HFFc6 (cell line): Measurements from ENCODE around the gene PSMD9. TPM values are rescaled to one million over a fixed set of nuclear protein-coding genes. Genes with fewer than 3 reads are reported as not detected.

ENCODE experiments used
- DNase-seq: peaks from one replicate; pipeline ENCODE4 v3.0.0-alpha.2; 2018
- H3K27ac Mint-ChIP-seq: 2 replicates; pipeline ENCODE4 v1.8.0; 2020; ENCODE audit warnings: mild to moderate bottlenecking, mixed read lengths
- H3K27me3 Mint-ChIP-seq: 2 replicates; pipeline ENCODE4 v1.8.0; 2021; ENCODE audit warnings: mild to moderate bottlenecking, moderate library complexity, mixed read lengths; ENCODE audit not compliant: insufficient read depth
- H3K36me3 Mint-ChIP-seq: 2 replicates; pipeline ENCODE4 v1.8.0; 2021; ENCODE audit warnings: low read depth, mixed read lengths
- H3K4me1 Mint-ChIP-seq: 2 replicates; pipeline ENCODE4 v1.8.0; 2020; ENCODE audit warnings: low read depth, mixed read lengths
- H3K4me3 Mint-ChIP-seq: 2 replicates; pipeline ENCODE4 v1.8.0; 2020; ENCODE audit warnings: mild to moderate bottlenecking, moderate library complexity, mixed read lengths
- H3K9me3 Mint-ChIP-seq: 2 replicates; pipeline ENCODE4 v1.8.0; 2020; ENCODE audit warnings: mild to moderate bottlenecking, mixed read lengths
- total RNA-seq, 6 experiments: library from RNA; stranded (reverse); fragmentation: NEBNext Ultra II Directional; extraction: Animal tissue kit (Norgen Biotek cat#: 25700); gene quantifications; 2 replicates in 1 of 6; 3 replicates in 5 of 6; pipeline ENCODE4 v1.2.3, GENCODE V29; 2021
- TF ChIP-seq, protein P1 (sequence below): fragments of 200-600 bp; sonication (generic); IDR thresholded peaks from 2 replicates; pipeline ENCODE4 v1.5.0; 2021; ENCODE audit warnings: antibody characterized with exemption, mild to moderate bottlenecking

Gene PSMD9
- total RNA-seq, 6 experiments from 2014 or later = 63.4 to 84.7 (median 75.1) TPM

DNA sequence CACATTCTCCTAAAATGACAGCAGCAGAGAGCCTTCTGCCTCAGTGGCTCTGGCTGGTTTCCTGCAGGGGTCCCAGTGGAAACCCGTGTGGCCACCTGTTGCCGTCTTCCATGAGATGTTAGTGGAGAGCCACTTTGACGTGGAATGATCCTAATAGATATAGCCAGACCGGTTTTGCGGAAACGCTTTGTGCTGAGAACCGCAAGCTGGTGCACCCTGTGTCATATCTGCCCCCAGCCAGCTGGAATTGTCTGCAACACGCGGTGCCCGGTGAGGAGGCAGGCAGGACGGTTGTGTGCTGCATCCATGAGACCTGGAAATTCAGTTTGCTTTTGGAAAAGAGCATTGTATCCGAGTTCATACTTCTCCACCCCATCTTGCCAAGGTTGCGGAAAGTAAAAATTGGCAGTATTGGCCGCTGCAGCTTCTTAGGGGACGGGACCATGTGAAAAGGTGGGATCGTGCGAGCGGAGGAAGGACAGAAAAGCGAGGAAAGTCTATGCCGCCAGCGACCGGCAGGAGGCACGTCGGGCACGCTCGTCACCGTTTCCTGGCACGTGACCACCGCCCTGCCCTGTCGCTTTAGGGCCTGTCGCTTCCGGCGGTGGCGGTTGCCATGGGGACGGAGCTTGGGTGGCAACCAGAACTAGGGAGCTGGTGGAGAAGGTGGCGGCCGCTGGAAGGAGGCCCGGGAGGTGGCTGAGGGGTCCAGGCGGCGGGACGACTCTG, 29.5 kb downstream of the PSMD9 start, which contains the start of gene CFAP251:
Gene CFAP251 (plus strand): TSS at position 643 of the 729 bp plus-strand sequence. CDS start 2,714 bp downstream, outside the sequence.
- no peaks in the 10 kb centered on the region for H3K9me3 Mint-ChIP-seq
- H3K27ac Mint-ChIP-seq = no peak within 1 kb of the TSS
- TF ChIP-seq, protein P1, sequence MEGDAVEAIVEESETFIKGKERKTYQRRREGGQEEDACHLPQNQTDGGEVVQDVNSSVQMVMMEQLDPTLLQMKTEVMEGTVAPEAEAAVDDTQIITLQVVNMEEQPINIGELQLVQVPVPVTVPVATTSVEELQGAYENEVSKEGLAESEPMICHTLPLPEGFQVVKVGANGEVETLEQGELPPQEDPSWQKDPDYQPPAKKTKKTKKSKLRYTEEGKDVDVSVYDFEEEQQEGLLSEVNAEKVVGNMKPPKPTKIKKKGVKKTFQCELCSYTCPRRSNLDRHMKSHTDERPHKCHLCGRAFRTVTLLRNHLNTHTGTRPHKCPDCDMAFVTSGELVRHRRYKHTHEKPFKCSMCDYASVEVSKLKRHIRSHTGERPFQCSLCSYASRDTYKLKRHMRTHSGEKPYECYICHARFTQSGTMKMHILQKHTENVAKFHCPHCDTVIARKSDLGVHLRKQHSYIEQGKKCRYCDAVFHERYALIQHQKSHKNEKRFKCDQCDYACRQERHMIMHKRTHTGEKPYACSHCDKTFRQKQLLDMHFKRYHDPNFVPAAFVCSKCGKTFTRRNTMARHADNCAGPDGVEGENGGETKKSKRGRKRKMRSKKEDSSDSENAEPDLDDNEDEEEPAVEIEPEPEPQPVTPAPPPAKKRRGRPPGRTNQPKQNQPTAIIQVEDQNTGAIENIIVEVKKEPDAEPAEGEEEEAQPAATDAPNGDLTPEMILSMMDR = no peak
- H3K4me3 Mint-ChIP-seq = no peak within 1 kb of the TSS
- peaks cover 1% of the 10 kb centered on the region for H3K27me3 Mint-ChIP-seq
- DNase-seq = no peak
- H3K4me1 Mint-ChIP-seq = peaks cover 6% of the 10 kb centered on the region; the same call in 1 of the 2 replicates
- H3K36me3 Mint-ChIP-seq = peaks cover 33% of the 10 kb centered on the region

DNA sequence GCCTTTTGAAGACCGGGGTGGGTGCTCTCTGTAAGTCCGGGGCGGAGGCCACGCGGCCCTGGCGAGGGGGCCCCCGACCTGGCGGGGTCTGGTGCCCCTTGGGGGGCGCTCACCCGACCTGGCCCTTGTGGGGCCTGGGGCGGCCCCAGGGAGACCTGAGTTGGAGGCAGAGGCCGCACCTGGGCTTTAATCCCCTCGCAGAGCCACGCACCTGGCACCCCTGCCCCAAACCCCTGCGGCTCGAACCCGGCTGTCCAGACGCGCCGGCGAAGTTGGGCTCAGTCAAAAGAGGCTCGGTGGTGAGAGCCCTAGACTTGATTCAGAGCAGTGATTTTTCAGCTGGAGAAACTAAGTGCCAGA, 30.1 kb downstream of the PSMD9 start:
- H3K4me3 Mint-ChIP-seq = no peak overlapping the region

DNA sequence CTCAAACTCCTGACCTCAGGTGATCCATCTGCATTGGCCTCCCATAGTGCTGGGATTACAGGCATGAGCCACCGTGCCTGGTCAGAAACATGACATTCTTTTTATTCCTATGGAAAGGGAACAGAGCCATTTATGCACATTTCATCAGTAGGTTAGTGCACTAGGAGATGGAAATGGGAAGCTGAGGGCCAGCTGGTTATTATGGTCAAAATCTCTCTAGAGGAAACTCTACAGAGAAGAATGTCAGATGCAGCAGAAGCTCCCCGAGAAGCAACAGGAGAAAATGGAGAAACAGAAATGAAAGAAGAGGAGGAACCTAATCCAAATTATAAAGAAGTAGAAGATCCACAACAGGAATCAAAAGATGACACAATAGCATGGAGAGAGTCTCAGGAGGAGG, 32.5 kb downstream of the PSMD9 start:
- peaks cover 28% of the 10 kb centered on the region for H3K4me1 Mint-ChIP-seq
- no peak overlapping the region for H3K4me3 Mint-ChIP-seq
- TF ChIP-seq, protein P1 = no peak
- H3K27me3 Mint-ChIP-seq = peaks cover 5% of the 10 kb centered on the region
- peaks cover 8% of the 10 kb centered on the region for H3K9me3 Mint-ChIP-seq
- H3K36me3 Mint-ChIP-seq = peaks cover 35% of the 10 kb centered on the region
- DNase-seq = no peak
- H3K27ac Mint-ChIP-seq = no peak overlapping the region

More for the DNA sequence above, 30.1 kb downstream of the PSMD9 start:
- Mint-ChIP-seq H3K36me3 (peaks cover 36% of the 10 kb centered on the region), H3K4me1 (peaks cover 9% of the 10 kb centered on the region), H3K27ac (no peak overlapping the region), H3K27me3 (peaks cover 1% of the 10 kb centered on the region), H3K9me3 (peaks cover 3% of the 10 kb centered on the region; the same call in 1 of the 2 replicates)
- DNase-seq = no peak
- TF ChIP-seq, protein P1 = no peak

DNA sequence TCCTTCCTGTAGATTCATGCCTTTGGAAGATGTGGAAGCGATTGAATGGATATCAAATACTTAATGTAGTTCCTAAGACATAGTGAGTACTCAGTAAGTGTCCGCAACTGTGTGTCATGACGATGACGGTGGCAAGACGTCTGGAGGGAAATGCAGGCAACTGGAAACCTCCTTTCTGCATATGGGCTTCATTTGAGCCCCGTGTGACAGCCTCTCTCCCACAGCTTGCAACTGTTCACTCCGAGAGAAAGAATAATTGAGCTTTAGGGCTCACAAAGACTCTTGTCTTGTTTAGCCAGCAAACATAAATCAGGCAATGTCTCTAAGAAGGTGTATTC, 36.7 kb downstream of the PSMD9 start:
- Mint-ChIP-seq H3K27me3 (peaks cover 4% of the 10 kb centered on the region), H3K4me3 (peak overlapping the region; percentile 85), H3K36me3 (peaks cover 33% of the 10 kb centered on the region), H3K4me1 (peaks cover 48% of the 10 kb centered on the region), H3K27ac (peak overlapping the region; percentile 99), H3K9me3 (peaks cover 8% of the 10 kb centered on the region)
- DNase-seq = peak; percentile 68
- TF ChIP-seq, protein P1 = no peak

DNA sequence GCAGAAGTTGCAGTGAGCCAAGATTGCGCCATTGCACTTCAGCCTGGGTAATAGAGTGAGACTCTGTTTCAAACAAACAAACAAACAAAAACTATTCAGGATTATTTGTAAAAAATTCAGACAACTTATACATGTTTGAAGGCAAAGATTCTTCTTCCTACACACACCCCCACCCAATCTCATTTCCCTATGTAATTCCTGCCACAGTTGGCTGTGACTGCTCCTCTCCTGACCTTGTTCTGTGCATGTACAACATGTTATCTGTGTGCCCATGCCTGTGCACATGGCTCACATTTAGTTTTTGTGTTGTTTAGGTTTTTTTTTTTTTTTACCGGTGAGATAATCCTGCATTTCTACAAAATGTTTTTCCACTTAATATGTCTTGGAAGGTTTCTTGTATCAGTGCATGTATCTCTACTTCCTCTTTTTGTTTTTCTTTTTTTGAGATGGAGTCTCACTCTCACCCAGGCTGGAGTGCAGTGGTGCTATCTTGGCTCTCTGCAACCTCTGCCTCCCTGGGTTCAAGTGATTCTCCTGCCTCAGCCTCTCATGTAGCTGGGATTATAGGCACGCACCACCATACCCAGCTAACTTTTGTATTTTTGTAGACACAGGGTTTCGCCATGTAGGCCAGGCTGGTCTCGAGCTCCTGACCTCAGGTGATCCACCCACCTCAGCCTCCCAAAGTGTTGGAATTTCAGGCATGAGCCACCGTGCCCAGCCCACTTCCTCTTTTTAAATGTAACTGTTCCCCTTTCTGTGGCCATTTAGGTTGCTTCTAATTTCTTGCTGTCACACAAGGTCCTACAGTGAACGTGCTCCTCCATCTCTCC, 38.5 kb downstream of the PSMD9 start:
- Mint-ChIP-seq H3K27me3 (peaks cover 4% of the 10 kb centered on the region), H3K36me3 (peaks cover 30% of the 10 kb centered on the region), H3K27ac (peak overlapping the region; percentile 75), H3K9me3 (peaks cover 8% of the 10 kb centered on the region), H3K4me1 (peaks cover 42% of the 10 kb centered on the region), H3K4me3 (peak overlapping the region; percentile 22)
- no peak for DNase-seq
- TF ChIP-seq, protein P1 = no peak
